H1 (cell line): ENCODE results near the gene DKKL1. TPM values are rescaled to one million over a fixed set of nuclear protein-coding genes. Genes with fewer than 3 reads are reported as not detected.

Source experiments
- CBX5 ChIP-seq: fragments of 300-800, 300-1000 bp; sonication (generic); IDR thresholded peaks from 2 replicates; pipeline ENCODE4 v1.7.1; 2016; ENCODE audit warnings: antibody characterized with exemption, low read length, low read depth
- CHD1 ChIP-seq: IDR thresholded peaks from 2 replicates; pipeline ENCODE4 v1.6.1; 2012; ENCODE audit warnings: low read depth, low read length, improper control_type of control experiment
- CREB1 ChIP-seq: IDR thresholded peaks from 2 replicates; pipeline ENCODE4 v1.6.1; 2012; ENCODE audit warnings: inconsistent platforms
- GTF2F1 ChIP-seq: IDR thresholded peaks from 2 replicates; pipeline ENCODE4 v1.6.1; 2012; ENCODE audit warnings: low read depth, low read length, improper control_type of control experiment, borderline replicate concordance
- HDAC2 ChIP-seq, 2 experiments: fragments of 300-600 bp in 1 of 2; sonication (generic) in 1 of 2; IDR thresholded peaks; 2 replicates each; pipeline ENCODE4 v1.6.1; 2011 to 2012; ENCODE audit warnings: low read depth in 2 of 2, low read length in 2 of 2, mild to moderate bottlenecking in 2 of 2, moderate library complexity in 2 of 2, borderline replicate concordance in 1 of 2, inconsistent platforms in 1 of 2
- JUND ChIP-seq: IDR thresholded peaks from 2 replicates; pipeline ENCODE4 v1.6.1; 2011; ENCODE audit warnings: mild to moderate bottlenecking, improper control_type of control experiment, low read length
- KDM1A ChIP-seq: fragments of 200-600, 300-600 bp; sonication (generic); IDR thresholded peaks from 2 replicates; pipeline ENCODE4 v1.7.1; 2016; ENCODE audit warnings: mild to moderate bottlenecking, low read length, borderline replicate concordance
- KDM4A ChIP-seq: IDR thresholded peaks from one replicate; pipeline ENCODE4 v1.7.1; 2012; ENCODE audit warnings: low read depth, mild to moderate bottlenecking, moderate library complexity, low read length, inconsistent platforms; ENCODE audit not compliant: severe bottlenecking
- KDM5A ChIP-seq: fragments of 200-600 bp; IDR thresholded peaks from 2 replicates; pipeline ENCODE4 v1.7.1; 2012; ENCODE audit warnings: mild to moderate bottlenecking, low read length, inconsistent platforms, mixed read lengths
- MAFK ChIP-seq: IDR thresholded peaks from 2 replicates; pipeline ENCODE4 v1.6.1; 2012; ENCODE audit warnings: low read depth, mild to moderate bottlenecking, improper control_type of control experiment, low read length
- NANOG ChIP-seq: IDR thresholded peaks from 2 replicates; pipeline ENCODE4 v1.6.1; 2011; ENCODE audit warnings: low read length, low read depth, mild to moderate bottlenecking, inconsistent platforms; ENCODE audit not compliant: insufficient read depth, poor library complexity, severe bottlenecking
- NRF1 ChIP-seq: IDR thresholded peaks from 2 replicates; pipeline ENCODE4 v1.6.1; 2011; ENCODE audit warnings: mild to moderate bottlenecking, low read depth, low read length, improper control_type of control experiment
- PHF8 ChIP-seq: fragments of 200-600 bp; sonication (generic); conservative IDR thresholded peaks from 2 replicates; pipeline ENCODE4 v1.7.1; 2012; ENCODE audit warnings: low read depth, mild to moderate bottlenecking, inconsistent platforms, low read length, moderate library complexity
- POLR2A ChIP-seq, 2 experiments: IDR thresholded peaks; 1 replicate in 1 of 2; 2 replicates in 1 of 2; pipeline ENCODE4 v1.6.1; 2011; ENCODE audit warnings: low read depth in 2 of 2, low read length in 2 of 2, mild to moderate bottlenecking in 2 of 2; ENCODE audit errors: control extremely low read depth in 1 of 2
- POLR2AphosphoS5 ChIP-seq: IDR thresholded peaks from 2 replicates; pipeline ENCODE4 v1.6.1; 2011; ENCODE audit warnings: low read depth, low read length
- RAD21 ChIP-seq, 2 experiments: IDR thresholded peaks in 1 of 2; conservative IDR thresholded peaks in 1 of 2; 2 replicates each; pipeline ENCODE4 v1.6.1; 2011; ENCODE audit warnings: low read depth in 2 of 2, low read length in 2 of 2, improper control_type of control experiment in 1 of 2, inconsistent platforms in 1 of 2, mild to moderate bottlenecking in 1 of 2, moderate library complexity in 1 of 2
- RNF2 ChIP-seq: fragments of 200-900, 300-1000 bp; sonication (generic); IDR thresholded peaks from 2 replicates; pipeline ENCODE4 v1.7.1; 2016; ENCODE audit warnings: borderline replicate concordance, low read depth, mild to moderate bottlenecking, antibody characterized with exemption, low read length; ENCODE audit not compliant: poor library complexity, severe bottlenecking; ENCODE audit errors: missing control alignments
- RXRA ChIP-seq: IDR thresholded peaks from 2 replicates; pipeline ENCODE4 v1.6.1; 2011; ENCODE audit warnings: low read depth, mild to moderate bottlenecking, low read length, moderate library complexity; ENCODE audit not compliant: insufficient read depth
- SAP30 ChIP-seq: fragments of 300-600 bp; sonication (generic); IDR thresholded peaks from 2 replicates; pipeline ENCODE4 v1.7.1; 2012; ENCODE audit warnings: low read length, moderate library complexity, mild to moderate bottlenecking, inconsistent platforms; ENCODE audit not compliant: insufficient read depth, insufficient replicate concordance
- SIN3A ChIP-seq, 2 experiments: IDR thresholded peaks in 1 of 2; conservative IDR thresholded peaks in 1 of 2; 2 replicates each; pipeline ENCODE4 v1.6.1; 2011 to 2012; ENCODE audit warnings: low read length in 2 of 2, improper control_type of control experiment in 1 of 2, low read depth in 1 of 2, mild to moderate bottlenecking in 1 of 2
- SP4 ChIP-seq: IDR thresholded peaks from 2 replicates; pipeline ENCODE4 v1.6.1; 2012; ENCODE audit warnings: low read length, inconsistent platforms
- TBP ChIP-seq: IDR thresholded peaks from 2 replicates; pipeline ENCODE4 v1.6.1; 2011; ENCODE audit warnings: low read depth, low read length, improper control_type of control experiment
- TEAD4 ChIP-seq: IDR thresholded peaks from 2 replicates; pipeline ENCODE4 v1.6.1; 2012; ENCODE audit warnings: low read depth, low read length, inconsistent platforms, mixed read lengths
- polyA plus RNA-seq, 7 experiments: library from polyadenylated mRNA; depleted of rRNA in 3 of 7; stranded (reverse) in 5 of 7; unstranded in 2 of 7; fragments of >200 nt in 5 of 7; fragments of 200-250 nt in 2 of 7; gene quantifications; 1 replicate in 5 of 7; 2 replicates in 1 of 7; 4 replicates in 1 of 7; pipeline versions ENCODE4 v1.2.1 to v1.2.3, GENCODE V29; 2011 to 2013; ENCODE audit warnings: missing spikeins in 2 of 7, mixed read lengths in 2 of 7
- total RNA-seq: library from RNA; stranded (reverse); fragmentation: NEBNext Ultra II Directional; extraction: Animal tissue kit (Norgen Biotek cat#: 25700); gene quantifications from 2 replicates; pipeline ENCODE4 v1.2.1, GENCODE V29; 2021

The DKKL1 gene
- total and polyA plus RNA-seq, 2 of the 8 experiments (the other 6 are each of a cell fraction or from before 2014, with no cell fraction given): 2.6 to 6.8 TPM

- TF ChIP-seq JUND (0 out of 2 replicates have a peak, but pooled peaks have one; percentile 35), NANOG (no peak), POLR2A (IDR thresholded peaks at IDR 0.05; ENCODE audit: control extremely low read depth in 1 of 2, low read depth in 2 of 2, low read length in 2 of 2) (peak in 1 of 2 experiments; percentile 29; a peak in 1 of 3 replicates), RAD21 (IDR thresholded peaks at IDR 0.05 in 1 of 2, conservative IDR thresholded peaks at IDR 0.05 in 1 of 2; ENCODE audit: low read depth in 2 of 2, low read length in 2 of 2) (peak; percentile 49 to 53; a peak in 3 of 4 replicates), SIN3A (conservative IDR thresholded peaks at IDR 0.05 in 1 of 2, IDR thresholded peaks at IDR 0.05 in 1 of 2; ENCODE audit: low read depth in 1 of 2, low read length in 2 of 2) (peak in 1 of 2 experiments; percentile 79; a peak in 2 of 4 replicates), HDAC2 (IDR thresholded peaks at IDR 0.05; ENCODE audit: borderline replicate concordance in 1 of 2, low read depth in 2 of 2, low read length in 2 of 2) (no peak; a peak in 1 of 4 replicates), TEAD4 (no peak), MAFK (no peak), CHD1 (no peak), NRF1 (no peak), PHF8 (no peak), CBX5 (no peak), KDM1A (0 out of 2 replicates have a peak, but pooled peaks have one; percentile 54), KDM5A (no peak), GTF2F1 (no peak), CREB1 (peak; percentile 74), SP4 (peak; percentile 90), RNF2 (no peak), SAP30 (no peak), KDM4A (no peak), RXRA (no peak), POLR2AphosphoS5 (0 out of 2 replicates have a peak, but pooled peaks have one; percentile 24), TBP (peak; percentile 26)
These were observed at the start of gene DKKL1 (continued) for GRCh38 chr19:49363268-49364082.
